DMS114 treated with DMSO at 0.1 percent for 48 hours (cell line): Measurements from ENCODE around the gene BCAN.

Experiments used
- DNase-seq: peaks from one replicate; lab custom pipeline; 2025; ENCODE audit not compliant: unreplicated experiment; lab: John Stamatoyannopoulos, UW

The BCAN gene

GRCh38 chr1:156697481-156697880, 55.6 kb downstream of the BCAN start:
- no peak for DNase-seq

GRCh38 chr1:156698995-156699394, 57.1 kb downstream of the BCAN start:
- DNase-seq = no peak

- DNase-seq = no peak
Observed at GRCh38 chr1:156700736-156701531, 59.0 kb downstream of the BCAN start.

- no peak for DNase-seq
Observed at GRCh38 chr1:156703336-156703735, 61.4 kb downstream of the BCAN start.

GRCh38 chr1:156703741-156704140, 61.8 kb downstream of the BCAN start:
- no peak for DNase-seq

GRCh38 chr1:156704166-156704711, 62.3 kb downstream of the BCAN start:
- DNase-seq = no peak

GRCh38 chr1:156704930-156705320, 63.0 kb downstream of the BCAN start:
- no peak for DNase-seq

- DNase-seq = no peak
Observed at GRCh38 chr1:156705321-156705917, 63.5 kb downstream of the BCAN start, which contains the start of gene CRABP2. CRABP2 (minus strand) TSS chr1:156705583; CDS start chr1:156705446, 137 bp downstream.

GRCh38 chr1:156705918-156706656, 64.2 kb downstream of the BCAN start:
- peak; percentile 48 for DNase-seq

- no peak for DNase-seq
Observed at GRCh38 chr1:156706657-156707416, 64.9 kb downstream of the BCAN start.

- DNase-seq = no peak
Observed at GRCh38 chr1:156707417-156708217, 65.7 kb downstream of the BCAN start.

GRCh38 chr1:156708218-156708661, 66.3 kb downstream of the BCAN start:
- no peak for DNase-seq

- no peak for DNase-seq
Observed at GRCh38 chr1:156709031-156709430, 67.1 kb downstream of the BCAN start.
